ENCODE data around the gene RBL1. TPM values are rescaled to one million over a fixed set of nuclear protein-coding genes. Genes with fewer than 3 reads are reported as not detected.
"Not testable (repeated sequence)": the region's sequence is repeated elsewhere in the genome, so short reads cannot be mapped to it uniquely, and the experiment has no call there.

Gene RBL1
- total RNA-seq, 2 experiments from 2014 or later = 44.1 to 45.4 TPM

- ChIA-PET CTCF (no interaction called here), POLR2A (no interaction called here)
These were observed 5.4 kb downstream of the RBL1 start for GRCh38 chr20:37090407-37090806.

DNA sequence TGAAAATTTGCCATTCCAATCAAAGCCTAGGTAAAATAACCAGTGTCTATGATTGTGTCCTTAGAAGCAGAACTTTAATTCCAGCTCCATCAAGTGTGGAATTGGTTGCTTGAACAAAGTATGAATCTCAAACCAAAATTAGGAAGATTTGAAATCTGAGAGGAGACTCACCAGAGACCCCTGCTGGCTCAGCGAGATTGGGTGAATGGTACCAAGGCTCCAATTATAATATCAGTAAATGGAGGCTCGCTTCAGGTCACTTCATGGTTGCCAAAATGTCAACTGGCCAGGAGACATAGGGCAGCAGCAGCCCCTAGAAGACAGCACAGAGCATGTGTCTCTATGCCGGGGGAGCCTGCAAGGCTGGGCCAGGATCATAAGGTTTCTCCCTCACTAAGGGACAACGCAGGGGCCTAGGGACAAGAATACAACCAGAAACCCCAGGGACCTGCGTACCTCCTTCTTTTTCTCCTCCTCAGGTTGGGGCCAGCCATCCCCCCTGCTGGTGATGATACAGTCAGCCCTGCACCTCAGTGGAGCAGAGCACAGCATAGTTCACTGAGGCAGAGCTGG lies 14.0 kb downstream of the RBL1 start:
- ChIA-PET POLR2A (no interaction called here), CTCF (no interaction called here)

GRCh38 chr20:37077009-37077408 lies 18.8 kb downstream of the RBL1 start:
- ChIA-PET CTCF (interaction anchor here (0.6 kb wide), 1 partner anchor 136 kb away, joined by 3 read pairs; no protein-coding TSS in a partner anchor), POLR2A (no interaction called here)

DNA sequence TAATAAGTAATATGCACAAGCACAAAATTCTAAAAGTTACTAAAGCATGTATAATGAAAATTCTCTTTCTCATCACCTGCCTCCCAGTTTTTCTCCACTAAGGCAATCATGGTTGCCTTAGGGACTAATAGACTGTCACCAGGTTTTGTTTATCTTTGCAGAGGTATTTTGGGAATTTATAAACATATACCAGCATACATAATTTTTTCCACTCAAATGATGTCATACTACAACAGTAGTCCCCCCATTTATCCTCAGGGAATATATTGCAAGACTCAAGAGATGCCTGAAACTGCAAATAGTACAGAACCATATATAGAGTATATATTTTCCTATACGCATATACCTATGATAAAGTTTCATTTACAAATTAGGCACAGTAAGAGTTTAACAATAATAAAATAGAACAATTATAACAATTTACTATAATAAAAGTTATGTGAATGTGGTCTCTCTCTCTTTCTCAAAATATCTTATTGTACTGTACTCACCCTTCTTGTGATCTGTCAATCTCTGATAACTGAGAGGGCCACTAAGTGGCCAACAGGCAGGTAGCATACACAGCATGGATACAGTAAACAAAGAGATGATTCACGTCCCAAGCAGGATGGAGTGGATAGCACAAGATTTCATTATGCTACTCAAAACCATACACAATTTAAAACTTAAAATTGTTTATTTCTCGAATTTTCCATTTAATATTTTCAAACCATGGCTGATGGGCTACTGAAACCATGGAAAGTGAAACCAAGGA lies 19.7 kb downstream of the RBL1 start:
- ChIA-PET POLR2A (no interaction called here), CTCF (no interaction called here)

DNA sequence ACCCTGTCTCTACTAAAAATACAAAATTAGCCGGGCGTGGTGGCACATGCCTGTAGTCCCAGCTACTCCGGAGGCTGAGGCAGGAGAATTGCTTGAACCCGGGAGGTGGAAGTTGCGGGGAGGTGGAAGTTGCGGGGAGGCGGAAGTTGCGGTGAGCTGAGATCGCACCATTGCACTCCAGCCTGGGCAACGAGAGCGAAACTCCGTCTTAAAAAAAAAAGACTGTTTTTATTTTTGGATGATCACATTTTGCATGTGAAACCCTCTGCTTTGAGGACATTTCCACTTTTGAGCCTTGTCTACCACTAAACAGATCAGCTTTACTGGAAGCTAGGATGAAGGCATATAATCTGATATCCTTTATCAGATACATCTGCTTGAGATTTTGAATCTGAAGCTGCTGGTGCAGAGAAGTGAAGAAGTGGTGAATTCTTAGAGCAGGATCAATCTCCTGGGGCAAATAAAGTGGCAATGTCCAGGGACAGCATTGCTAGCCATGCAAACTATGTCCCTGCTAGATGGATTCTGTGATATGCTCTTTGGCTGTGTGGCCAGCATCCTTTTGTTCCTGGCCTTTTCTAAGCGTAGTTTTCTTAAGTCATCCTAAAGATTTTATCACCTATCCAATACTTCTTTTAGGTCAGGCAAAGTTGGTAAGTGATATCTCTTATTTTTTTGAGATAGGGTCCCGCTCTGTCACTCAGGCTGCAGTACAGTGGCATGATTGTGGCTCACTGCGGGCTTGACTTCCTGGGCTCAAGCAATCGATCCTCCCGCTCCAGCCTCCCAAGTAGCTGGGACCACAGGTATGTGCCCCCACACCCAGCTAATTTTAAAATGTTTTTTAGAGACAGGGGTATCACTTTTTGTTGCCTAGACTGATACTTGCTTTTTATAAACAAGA lies 23.3 kb downstream of the RBL1 start:
- ChIA-PET POLR2A (interaction anchor here (0.7 kb wide), 1 partner anchor 48 kb away, joined by 3 read pairs; no protein-coding TSS in a partner anchor), CTCF (interaction anchor here (0.8 kb wide), 1 partner anchor 29 kb away, joined by 3 read pairs; no protein-coding TSS in a partner anchor)

GRCh38 chr20:37071481-37071911 lies 24.3 kb downstream of the RBL1 start:
- ChIA-PET POLR2A (no interaction called here), CTCF (no interaction called here)

GRCh38 chr20:37069563-37069962 lies 26.2 kb downstream of the RBL1 start:
- CTCF ChIA-PET, POLR2A ChIA-PET: not testable (repeated sequence)

DNA sequence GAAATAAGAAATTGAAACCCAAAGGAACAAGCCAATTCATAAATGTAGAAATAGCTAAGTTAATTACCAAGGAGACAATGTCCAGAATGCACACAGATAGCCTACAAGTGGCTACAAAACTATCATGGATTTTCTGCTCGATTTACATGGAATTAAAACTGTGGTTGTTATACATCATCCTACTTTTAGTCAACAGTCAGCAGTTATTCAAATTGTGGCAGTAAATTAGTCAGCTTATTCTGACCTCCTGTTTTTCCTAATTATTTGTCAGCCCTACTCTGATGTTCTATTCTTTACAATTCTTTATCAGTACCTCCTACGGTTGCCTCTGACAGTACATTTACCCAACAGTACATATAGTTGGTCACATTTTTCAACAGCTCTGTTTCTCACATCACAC lies 29.6 kb downstream of the RBL1 start:
- ChIA-PET CTCF (no interaction called here), POLR2A (no interaction called here)

DNA sequence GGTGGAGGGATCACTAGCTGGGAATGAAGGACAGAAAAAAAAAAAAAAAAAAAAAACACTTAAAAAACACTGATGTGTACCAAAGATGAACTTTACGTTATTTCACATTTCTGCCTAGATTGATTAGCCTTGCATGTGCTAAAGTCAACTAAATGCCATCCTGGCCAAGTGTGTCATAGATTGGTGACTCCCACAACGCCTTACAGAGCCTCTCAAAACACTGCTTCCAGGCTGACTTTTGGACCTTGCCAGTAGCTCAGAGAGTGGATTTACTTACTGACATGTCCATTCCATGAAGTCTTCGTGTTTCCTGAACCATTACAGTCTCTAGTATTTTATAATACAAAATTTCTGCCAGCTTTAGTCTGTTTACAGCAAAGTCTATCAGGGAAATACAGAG lies 40.5 kb downstream of the RBL1 start:
- POLR2A ChIA-PET = interaction anchor here (0.6 kb wide), 1 partner anchor 40 kb away, joined by 4 read pairs; no protein-coding TSS in a partner anchor
- CTCF ChIA-PET = interaction anchor here (0.6 kb wide), 2 partner anchors 44 to 448 kb away, joined by 3 to 4 read pairs; no protein-coding TSS in a partner anchor

DNA sequence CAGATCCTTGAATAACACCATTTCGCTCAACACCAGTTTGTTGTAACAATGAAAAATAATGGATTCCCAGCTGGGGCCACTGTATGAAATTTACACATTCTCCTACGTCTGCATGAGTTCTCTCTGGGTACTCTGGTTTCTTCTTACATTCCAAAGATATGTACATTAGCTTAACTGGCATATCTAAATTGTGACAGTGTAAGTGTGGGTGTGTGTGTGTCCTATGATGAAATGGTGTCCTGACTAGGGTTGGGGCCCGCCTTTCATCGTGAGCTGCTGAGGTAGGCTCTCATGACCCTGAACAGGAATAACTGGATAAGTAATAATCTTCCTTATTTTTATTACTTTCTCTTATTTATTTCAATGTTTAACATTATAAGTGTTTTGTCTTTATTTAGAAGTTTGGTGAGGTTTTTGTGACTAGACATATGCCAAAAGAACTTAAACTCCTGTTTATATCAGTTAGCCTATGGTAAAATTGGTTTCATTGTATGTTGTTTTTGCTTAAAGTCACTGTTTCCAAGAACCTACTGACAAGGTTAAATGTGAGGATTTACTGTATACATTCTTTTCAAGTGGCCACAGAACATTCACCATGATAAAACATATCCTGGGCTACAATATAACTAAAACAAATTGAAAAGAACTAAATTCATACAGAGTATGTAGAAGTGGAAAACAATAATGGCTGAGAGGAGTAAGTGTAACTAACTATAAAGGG lies 42.4 kb downstream of the RBL1 start:
- ChIA-PET POLR2A (interaction anchor here (0.6 kb wide), 1 partner anchor 49 kb away, joined by 11 read pairs; no protein-coding TSS in a partner anchor), CTCF (no interaction called here)

DNA sequence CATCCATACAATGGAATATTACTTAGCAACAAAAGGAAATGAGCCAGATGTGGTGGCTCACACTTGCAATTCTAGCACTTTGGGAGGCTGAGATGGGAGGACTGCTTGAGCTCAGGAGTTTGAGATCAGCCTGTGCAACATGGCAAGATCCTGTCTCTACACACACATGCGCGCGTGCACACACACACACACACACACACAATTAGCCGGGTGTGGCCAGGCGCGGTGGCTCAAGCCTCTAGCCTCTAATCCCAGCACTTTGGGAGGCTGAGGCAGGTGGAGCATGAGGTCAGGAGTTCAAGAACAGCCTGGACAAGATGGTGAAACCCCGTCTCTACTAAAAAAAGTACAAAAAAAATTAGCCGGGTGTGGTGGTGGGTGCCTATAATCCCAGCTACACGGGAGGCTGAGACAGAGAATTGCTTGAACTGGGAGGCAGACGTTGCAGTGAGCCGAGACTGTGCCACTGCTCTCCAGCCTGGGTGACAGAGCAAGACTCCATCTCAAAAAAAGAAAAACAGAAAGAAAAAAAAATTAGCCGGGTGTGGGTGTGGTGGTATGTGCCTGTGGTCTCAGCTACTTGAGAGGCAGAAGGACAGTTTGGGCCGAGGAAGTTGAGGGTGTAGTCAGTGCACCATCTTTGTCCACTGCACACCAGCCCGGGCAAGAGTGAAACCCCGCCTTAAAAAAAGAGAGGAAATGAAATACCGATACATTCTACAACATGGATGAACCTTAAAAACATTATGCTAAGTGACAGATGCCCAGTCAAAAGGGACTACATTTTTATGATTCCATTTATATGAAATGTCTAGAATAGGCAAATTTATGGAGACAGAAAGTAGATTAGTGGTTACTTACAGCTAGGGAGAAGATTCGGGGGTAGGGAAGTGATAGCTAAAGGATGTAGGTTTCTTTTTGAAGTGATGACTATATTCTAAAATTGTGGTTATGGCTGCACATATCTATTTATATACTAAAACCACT lies 52.5 kb downstream of the RBL1 start:
- ChIA-PET CTCF (interaction anchor here (0.7 kb wide), 2 partner anchors 27 to 130 kb away, joined by 3 to 4 read pairs; no protein-coding TSS in a partner anchor), POLR2A (interaction anchor here (0.6 to 1.0 kb wide), 3 partner anchors 21 to 356 kb away, joined by 3 to 7 read pairs (median 5); no protein-coding TSS in a partner anchor)

GRCh38 chr20:37039366-37039765 lies 56.4 kb downstream of the RBL1 start:
- POLR2A ChIA-PET, CTCF ChIA-PET: not testable (repeated sequence)

- CTCF ChIA-PET = interaction anchor here (0.6 kb wide), 1 partner anchor 45 kb away, joined by 3 read pairs; no protein-coding TSS in a partner anchor
These were observed 63.7 kb downstream of the RBL1 start for GRCh38 chr20:37032077-37032476.

DNA sequence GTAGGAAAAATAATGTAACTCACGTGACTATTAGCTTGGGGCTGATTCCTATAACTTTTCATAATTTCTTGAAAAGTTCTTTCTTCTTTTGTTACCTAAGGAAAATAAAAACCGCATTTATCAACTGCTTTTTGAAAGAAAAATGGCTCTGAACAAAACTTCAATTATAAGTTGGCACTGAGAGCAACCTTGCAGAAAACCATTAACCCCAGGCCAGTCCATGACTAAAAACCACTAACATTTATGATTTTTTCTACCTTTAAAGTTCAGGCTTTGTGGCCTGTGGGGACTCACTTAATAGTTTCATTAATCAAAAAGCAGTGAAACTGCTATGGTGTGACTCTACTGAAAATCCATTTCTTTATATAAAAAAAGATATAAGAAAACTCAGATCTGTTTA lies 75.2 kb downstream of the RBL1 start:
- CTCF ChIA-PET = no interaction called here
- POLR2A ChIA-PET = no interaction called here

More at GRCh38 chr20:37032077-37032476, 63.7 kb downstream of the RBL1 start:
- POLR2A ChIA-PET = no interaction called here

DNA sequence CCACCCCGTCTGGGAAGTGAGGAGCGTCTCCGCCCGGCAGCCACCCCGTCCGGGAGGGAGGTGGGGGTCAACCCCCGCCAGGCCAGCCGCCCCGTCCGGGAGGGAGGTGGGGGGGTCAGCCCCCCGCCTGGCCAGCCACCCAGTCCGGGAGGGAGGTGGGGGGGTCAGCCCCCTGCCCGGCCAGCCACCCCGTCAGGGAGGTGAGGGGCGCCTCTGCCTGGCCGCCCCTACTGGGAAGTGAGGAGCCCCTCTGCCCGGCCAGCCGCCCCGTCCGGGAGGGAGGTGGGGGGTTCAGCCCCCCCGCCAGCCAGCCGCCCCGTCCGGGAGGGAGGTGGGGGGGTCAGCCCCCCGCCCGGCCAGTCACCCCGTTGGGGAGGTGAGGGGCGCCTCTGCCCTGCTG lies 83.2 kb downstream of the RBL1 start:
- POLR2A ChIA-PET, CTCF ChIA-PET: not testable (repeated sequence)

DNA sequence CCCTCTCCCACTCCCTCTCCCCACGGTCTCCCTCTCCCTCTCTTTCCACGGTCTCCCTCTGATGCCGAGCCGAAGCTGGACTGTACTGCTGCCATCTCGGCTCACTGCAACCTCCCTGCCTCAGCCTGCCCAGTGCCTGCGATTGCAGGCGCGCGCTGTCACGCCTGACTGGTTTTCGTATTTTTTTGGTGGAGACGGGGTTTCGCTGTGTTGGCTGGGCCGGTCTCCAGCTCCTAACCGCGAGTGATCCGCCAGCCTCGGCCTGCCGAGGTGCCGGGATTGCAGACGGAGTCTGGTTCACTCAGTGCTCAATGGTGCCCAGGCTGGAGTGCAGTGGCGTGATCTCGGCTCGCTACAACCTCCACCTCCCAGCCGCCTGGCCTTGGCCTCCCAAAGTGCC lies 83.9 kb downstream of the RBL1 start:
- CTCF ChIA-PET = interaction anchor here (0.7 to 1.0 kb wide), 2 partner anchors 12 to 67 kb away, joined by 3 to 4 read pairs; no protein-coding TSS in a partner anchor

GRCh38 chr20:37011147-37011546 lies 84.7 kb downstream of the RBL1 start:
- ChIA-PET CTCF (interaction anchor here (0.7 to 1.0 kb wide), 2 partner anchors 13 to 66 kb away, joined by 3 to 4 read pairs; no protein-coding TSS in a partner anchor), POLR2A (no interaction called here)

More for the DNA sequence above, 83.9 kb downstream of the RBL1 start:
- POLR2A ChIA-PET = not testable (repeated sequence)
